GM12878 (cell line): ENCODE measurements around the gene DCAF6. TPM values are rescaled to one million over a fixed set of nuclear protein-coding genes. Genes with fewer than 3 reads are reported as not detected.
A peak's percentile ranks its signal among the peaks of the same experiment; 100 is the strongest.

Source experiments
- ASH2L ChIP-seq: fragments of 300-600, 200-600 bp; sonication (generic); IDR thresholded peaks from 2 replicates; pipeline ENCODE4 v1.6.1; 2017; ENCODE audit warnings: low read depth, mild to moderate bottlenecking, borderline replicate concordance
- CEBPB ChIP-seq, 2 experiments: fragments of 150-350 bp in 1 of 2; IDR thresholded peaks; 2 replicates each; pipeline ENCODE4 v1.6.1; 2012 to 2014; ENCODE audit warnings: low read depth in 2 of 2, low read length in 2 of 2, borderline replicate concordance in 1 of 2, inconsistent platforms in 1 of 2
- CREB1 ChIP-seq: IDR thresholded peaks from 2 replicates; pipeline ENCODE4 v1.6.1; 2012; ENCODE audit warnings: low read depth, mild to moderate bottlenecking, inconsistent platforms
- EED ChIP-seq: sonication (generic); IDR thresholded peaks from 2 replicates; pipeline ENCODE4 v1.6.1; 2016; ENCODE audit warnings: antibody characterized with exemption, low read depth
- EGR1 ChIP-seq, 2 experiments: IDR thresholded peaks; 1 replicate in 1 of 2; 2 replicates in 1 of 2; pipeline ENCODE4 v1.6.1; 2011 to 2012; ENCODE audit warnings: low read depth in 2 of 2, low read length in 2 of 2, borderline replicate concordance in 1 of 2, mild to moderate bottlenecking in 1 of 2, moderate library complexity in 1 of 2
- GATAD2B ChIP-seq: fragments of 450-650 bp; conservative IDR thresholded peaks from 2 replicates; pipeline ENCODE4 v1.6.1; 2017; ENCODE audit warnings: low read depth, mild to moderate bottlenecking, moderate library complexity
- HDGF ChIP-seq: fragments of 450-650 bp; IDR thresholded peaks from 2 replicates; pipeline ENCODE4 v1.6.1; 2016; ENCODE audit warnings: antibody characterized with exemption
- IKZF1 ChIP-seq: fragments of 450-650 bp; conservative IDR thresholded peaks from 2 replicates; pipeline ENCODE4 v1.6.1; 2017; ENCODE audit warnings: antibody characterized with exemption, mild to moderate bottlenecking
- IRF5 ChIP-seq: fragments of 450-650 bp; IDR thresholded peaks from 2 replicates; pipeline ENCODE4 v1.6.1; 2017; ENCODE audit warnings: borderline replicate concordance
- KLF5 ChIP-seq: fragments of 450-650 bp; IDR thresholded peaks from 2 replicates; pipeline ENCODE4 v1.6.1; 2014; ENCODE audit warnings: mild to moderate bottlenecking; ENCODE audit not compliant: partially characterized antibody
- NFXL1 ChIP-seq: fragments of 450-650 bp; IDR thresholded peaks from 2 replicates; pipeline ENCODE4 v1.6.1; 2017; ENCODE audit warnings: antibody characterized with exemption, mild to moderate bottlenecking, borderline replicate concordance
- NRF1 ChIP-seq: conservative IDR thresholded peaks from 2 replicates; pipeline ENCODE4 v1.6.1; 2011; ENCODE audit warnings: mild to moderate bottlenecking, low read depth, low read length, improper control_type of control experiment
- RB1 ChIP-seq: fragments of 450-650 bp; formaldehyde crosslinking; IDR thresholded peaks from 2 replicates; pipeline ENCODE4 v1.6.1; 2017; ENCODE audit warnings: mild to moderate bottlenecking, borderline replicate concordance
- RCOR1 ChIP-seq: conservative IDR thresholded peaks from 2 replicates; pipeline ENCODE4 v1.6.1; 2012; ENCODE audit warnings: low read depth, low read length, improper control_type of control experiment
- RELA ChIP-seq: fragments of 450-650 bp; IDR thresholded peaks from 2 replicates; pipeline ENCODE4 v1.8.0; 2014; ENCODE audit warnings: borderline replicate concordance; ENCODE audit not compliant: partially characterized antibody
- RUNX3 ChIP-seq: IDR thresholded peaks from 2 replicates; pipeline ENCODE4 v1.6.1; 2012; ENCODE audit warnings: low read length, inconsistent platforms
- SMAD1 ChIP-seq: fragments of 450-650 bp; IDR thresholded peaks from 2 replicates; pipeline ENCODE4 v1.6.1; 2018; ENCODE audit warnings: mild to moderate bottlenecking, low read depth; ENCODE audit not compliant: partially characterized antibody
- SP1 ChIP-seq: IDR thresholded peaks from one replicate; pipeline ENCODE4 v1.6.1; 2011; ENCODE audit warnings: low read depth, low read length
- SPI1 ChIP-seq: IDR thresholded peaks from 2 replicates; pipeline ENCODE4 v1.6.1; 2011; ENCODE audit warnings: low read depth, mild to moderate bottlenecking, low read length, moderate library complexity, borderline replicate concordance; ENCODE audit not compliant: insufficient read depth
- SRF ChIP-seq, 2 experiments: IDR thresholded peaks; 2 replicates each; pipeline ENCODE4 v1.6.1; 2011; ENCODE audit warnings: low read depth in 2 of 2, low read length in 2 of 2, mild to moderate bottlenecking in 1 of 2, moderate library complexity in 1 of 2
- SUPT20H ChIP-seq: IDR thresholded peaks from 2 replicates; pipeline ENCODE4 v1.6.1; 2011; ENCODE audit warnings: low read depth, mild to moderate bottlenecking, low read length, moderate library complexity, borderline replicate concordance; ENCODE audit not compliant: control insufficient read depth
- TCF12 ChIP-seq: IDR thresholded peaks from 2 replicates; pipeline ENCODE4 v1.6.1; 2011; ENCODE audit warnings: low read depth, mild to moderate bottlenecking, low read length
- TCF7 ChIP-seq: IDR thresholded peaks from 2 replicates; pipeline ENCODE4 v1.6.1; 2014; ENCODE audit warnings: antibody characterized with exemption, borderline replicate concordance
- ZBTB33 ChIP-seq: fragments of 450-650 bp; IDR thresholded peaks from 2 replicates; pipeline ENCODE4 v1.6.1; 2017; ENCODE audit warnings: mild to moderate bottlenecking
- ZZZ3 ChIP-seq: IDR thresholded peaks from 2 replicates; pipeline ENCODE4 v1.6.1; 2011; ENCODE audit warnings: low read depth; ENCODE audit not compliant: control insufficient read depth, insufficient read length
- polyA plus RNA-seq, 11 experiments: library from polyadenylated mRNA; depleted of rRNA in 4 of 11; unstranded in 6 of 11; stranded (reverse) in 5 of 11; fragments of >200 nt; fragmentation: Nextera tagmentation in 4 of 11; fragmentation: Illumina TruSeq in 1 of 11; extraction: Ambion mirVana in 4 of 11; extraction: Trizol in 1 of 11; gene quantifications; 1 replicate in 1 of 11; 2 replicates in 10 of 11; pipeline versions ENCODE4 v1.2.1 to v1.2.3, GENCODE V29; 2011 to 2016; ENCODE audit warnings: inconsistent platforms in 2 of 11, missing spikeins in 2 of 11, low read depth in 1 of 11
- total RNA-seq, 4 experiments: library from RNA; depleted of rRNA in 3 of 4; stranded (reverse); fragments of >200 nt in 3 of 4; fragmentation: Illumina TruSeq in 1 of 4; extraction: Trizol in 1 of 4; gene quantifications; 2 replicates each; pipeline versions ENCODE4 v1.2.1 to v1.2.3, GENCODE V29; 2013 to 2021
- TF ChIP-seq, protein P1 (sequence below): IDR thresholded peaks from 2 replicates; pipeline ENCODE4 v1.6.1; 2012; ENCODE audit warnings: low read depth, low read length, improper control_type of control experiment

The DCAF6 gene
- total and polyA plus RNA-seq, 10 of the 15 experiments (the other 5 are each of a cell fraction or from before 2014, with no cell fraction given), result 11.4 to 62.7 (median 33.0) TPM

DNA sequence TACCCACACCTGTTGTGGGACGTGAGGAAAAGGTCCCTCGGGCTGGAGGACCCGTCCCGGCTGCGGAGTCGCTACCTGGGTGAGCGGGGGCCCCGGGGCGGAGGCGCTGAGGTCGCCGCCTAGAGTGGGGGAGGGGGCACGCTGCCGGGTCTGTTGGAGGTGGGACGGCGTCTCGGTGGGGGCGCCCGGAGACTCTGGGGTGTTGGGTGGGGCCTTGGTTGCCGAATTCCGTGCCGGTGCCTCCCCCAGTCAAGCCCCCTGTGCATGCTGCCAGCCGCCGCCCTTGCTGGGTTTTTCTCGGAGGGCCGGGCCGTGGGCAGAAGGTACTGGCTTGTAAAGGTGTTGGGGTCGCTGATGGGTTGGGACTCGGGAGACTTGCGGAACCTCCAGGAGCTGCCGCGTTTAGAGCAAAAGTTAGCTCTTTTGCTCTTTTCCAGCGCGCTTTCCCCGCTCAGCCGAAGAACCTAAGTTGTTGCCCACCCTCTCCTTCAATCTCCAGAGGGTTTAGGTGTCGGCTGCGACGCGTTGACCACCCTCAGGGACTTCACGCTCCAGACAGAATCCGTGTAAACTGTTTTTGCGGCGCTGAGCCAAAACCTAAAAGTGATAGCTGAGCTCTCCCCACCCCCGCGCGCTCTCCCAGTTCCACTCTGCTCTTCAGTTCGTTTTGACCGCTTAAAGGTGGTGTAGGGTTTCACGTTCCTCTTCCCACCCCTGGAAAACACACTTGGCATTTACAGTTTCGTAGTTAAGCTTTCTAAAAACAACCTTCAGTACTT lies 636 bp downstream of the DCAF6 start, which contains the start of gene MPC2 (continued):
- peak; percentile 41 for TF ChIP-seq SMAD1
- no peak for TF ChIP-seq TCF12
- TF ChIP-seq RB1, result no peak
- TF ChIP-seq IKZF1, result peak; percentile 70
- TF ChIP-seq CREB1, result no peak
- TF ChIP-seq IRF5, result no peak
- TF ChIP-seq SUPT20H, result no peak
- TF ChIP-seq TCF7, result no peak
- TF ChIP-seq GATAD2B, result no peak; the same call in 1 of the 2 replicates
- 0 out of 2 replicates have a peak, but pooled peaks have one; percentile 8 for TF ChIP-seq HDGF
- peak; percentile 87 for TF ChIP-seq SPI1
- no peak for TF ChIP-seq ZZZ3
- TF ChIP-seq NFXL1, result no peak
- TF ChIP-seq RCOR1, result no peak
- TF ChIP-seq RELA, result peak; percentile 11
- peak; percentile 16 for TF ChIP-seq SP1
- TF ChIP-seq EGR1 (IDR thresholded peaks at IDR 0.05; ENCODE audit: borderline replicate concordance in 1 of 2, low read depth in 2 of 2, low read length in 2 of 2), result peak in 1 of 2 experiments; percentile 86; a peak in 2 of 3 replicates
- TF ChIP-seq EED, result peak; percentile 65
- no peak for TF ChIP-seq NRF1
- TF ChIP-seq, protein P1, sequence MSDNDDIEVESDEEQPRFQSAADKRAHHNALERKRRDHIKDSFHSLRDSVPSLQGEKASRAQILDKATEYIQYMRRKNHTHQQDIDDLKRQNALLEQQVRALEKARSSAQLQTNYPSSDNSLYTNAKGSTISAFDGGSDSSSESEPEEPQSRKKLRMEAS, result no peak
- TF ChIP-seq ZBTB33, result no peak
- TF ChIP-seq ASH2L, result no peak
- TF ChIP-seq KLF5, result no peak
- TF ChIP-seq RUNX3, result peak; percentile 67
- TF ChIP-seq SRF (IDR thresholded peaks at IDR 0.05; ENCODE audit: low read depth in 2 of 2, low read length in 2 of 2), result no peak
- TF ChIP-seq CEBPB (IDR thresholded peaks at IDR 0.05; ENCODE audit: borderline replicate concordance in 1 of 2, low read depth in 2 of 2, low read length in 2 of 2), result no peak
